Mesendoderm (in vitro differentiated cells): Measurements from ENCODE around the gene ATP8A2.

Experiments
- DNase-seq: peaks from one replicate; pipeline ENCODE4 v3.0.0; 2013
- H2AK5ac ChIP-seq: 2 replicates; pipeline ENCODE4 v1.6.1; 2013; ENCODE audit warnings: low read length, inconsistent platforms
- H2BK120ac ChIP-seq: 2 replicates; pipeline ENCODE4 v1.6.1; 2013; ENCODE audit warnings: low read depth, mild to moderate bottlenecking, low read length, moderate library complexity, mixed read lengths
- H2BK15ac ChIP-seq: replicated peaks from 2 replicates; pipeline ENCODE4 v1.6.1; 2013; ENCODE audit warnings: low read depth, mild to moderate bottlenecking, moderate library complexity
- H2BK5ac ChIP-seq: 2 replicates; pipeline ENCODE4 v1.6.1; 2013; ENCODE audit warnings: low read length, inconsistent platforms
- H3K18ac ChIP-seq: 2 replicates; pipeline ENCODE4 v1.6.1; 2013; ENCODE audit warnings: mild to moderate bottlenecking, low read length, mixed read lengths
- H3K23ac ChIP-seq: one replicate; pipeline ENCODE4 v1.6.1; 2013; ENCODE audit warnings: low read length
- H3K27ac ChIP-seq: 2 replicates; pipeline ENCODE4 v1.5.1; 2013; ENCODE audit warnings: low read depth, mild to moderate bottlenecking, inconsistent platforms, low read length, moderate library complexity
- H3K27me3 ChIP-seq: 2 replicates; pipeline ENCODE4 v1.6.1; 2013; ENCODE audit warnings: low read length, control low read depth, mild to moderate bottlenecking, inconsistent platforms; ENCODE audit not compliant: insufficient read depth, poor library complexity
- H3K36me3 ChIP-seq: 2 replicates; pipeline ENCODE4 v1.6.1; 2013; ENCODE audit warnings: low read length, inconsistent platforms; ENCODE audit not compliant: control insufficient read depth, insufficient read depth
- H3K4ac ChIP-seq: one replicate; pipeline ENCODE4 v1.6.1; 2013; ENCODE audit warnings: low read depth, mild to moderate bottlenecking, low read length, moderate library complexity
- H3K4me1 ChIP-seq: 2 replicates; pipeline ENCODE4 v1.6.1; 2013; ENCODE audit warnings: low read depth, low read length, inconsistent platforms; ENCODE audit not compliant: control insufficient read depth
- H3K4me2 ChIP-seq: 2 replicates; pipeline ENCODE4 v1.6.1; 2013; ENCODE audit warnings: low read length
- H3K4me3 ChIP-seq: 2 replicates; pipeline ENCODE4 v1.5.1; 2013; ENCODE audit warnings: mild to moderate bottlenecking, low read length
- H3K56ac ChIP-seq: one replicate; pipeline ENCODE4 v1.6.1; 2013; ENCODE audit warnings: low read length
- H3K79me1 ChIP-seq: 2 replicates; pipeline ENCODE4 v1.6.1; 2013; ENCODE audit warnings: low read length, inconsistent platforms
- H3K79me2 ChIP-seq: 2 replicates; pipeline ENCODE4 v1.6.1; 2013; ENCODE audit warnings: mild to moderate bottlenecking, low read length; ENCODE audit not compliant: control insufficient read depth, insufficient read depth
- H3K9ac ChIP-seq: 2 replicates; pipeline ENCODE4 v1.6.1; 2013; ENCODE audit warnings: low read length, inconsistent platforms
- H4K5ac ChIP-seq: one replicate; pipeline ENCODE4 v1.6.1; 2013; ENCODE audit warnings: low read length
- H4K8ac ChIP-seq: one replicate; pipeline ENCODE4 v1.6.1; 2013; ENCODE audit warnings: low read depth, mild to moderate bottlenecking, control low read depth, low read length, moderate library complexity
- whole genome bisulfite sequencing: extraction: QIAGEN DNeasy Blood & Tissue Kit; methylation state at CpG from one replicate; pipeline ENCODE4 v1.1.7; 2013; ENCODE audit warnings: low lambda C conversion rate, missing lambda C conversion rate; ENCODE audit not compliant: insufficient coverage; ENCODE audit errors: extremely low coverage; 5-methylcytosine and 5-hydroxymethylcytosine counted together

The ATP8A2 gene

GRCh38 chr13:25384758-25385410 lies 13.1 kb downstream of the ATP8A2 start:
- Histone ChIP-seq H3K27me3 (no peaks in the 10 kb centered on the region), H2BK120ac (no peak overlapping the region), H3K56ac (no peak overlapping the region), H3K18ac (peak overlapping the region; percentile 60), H3K23ac (no peak overlapping the region), H2AK5ac (no peak overlapping the region), H2BK15ac (no peak overlapping the region), H3K36me3 (no peaks in the 10 kb centered on the region), H3K4ac (no peak overlapping the region), H3K9ac (no peak overlapping the region), H4K8ac (no peak overlapping the region), H3K4me2 (no peak overlapping the region), H3K27ac (no peak overlapping the region), H2BK5ac (no peak overlapping the region), H3K4me1 (no peaks in the 10 kb centered on the region), H3K4me3 (no peak overlapping the region), H3K79me1 (no peaks in the 10 kb centered on the region), H4K5ac (no peak overlapping the region), H3K79me2 (no peaks in the 10 kb centered on the region)
- WGBS, result no CpG with 5 or more reads among the region's 4 CpGs
- no peak for DNase-seq

DNA sequence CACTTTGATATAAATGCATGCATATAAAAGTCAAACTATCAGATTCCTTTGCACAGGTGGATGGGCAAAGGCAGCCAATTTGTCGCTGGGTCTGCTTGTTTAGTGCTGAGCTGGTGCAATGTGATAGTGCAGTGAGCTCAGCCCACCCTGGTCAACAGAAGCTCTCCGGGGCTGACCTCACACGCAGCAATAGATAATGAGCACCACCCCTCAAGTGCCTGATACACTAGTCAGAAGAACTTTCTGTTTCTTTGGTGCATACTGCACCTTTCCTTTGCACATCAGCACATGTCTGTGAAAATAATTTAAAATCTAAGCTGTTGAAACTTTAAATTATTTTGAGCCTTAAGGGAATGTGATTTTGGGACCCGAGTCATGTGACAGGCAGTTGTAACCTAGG lies 20.2 kb downstream of the ATP8A2 start:
- Histone ChIP-seq H3K4me2 (no peak overlapping the region), H3K4me3 (no peak overlapping the region), H3K79me1 (no peaks in the 10 kb centered on the region), H2BK15ac (no peak overlapping the region), H3K4ac (no peak overlapping the region), H3K9ac (no peak overlapping the region), H3K56ac (no peak overlapping the region), H2AK5ac (no peak overlapping the region), H4K5ac (no peak overlapping the region), H3K23ac (no peak overlapping the region), H3K79me2 (no peaks in the 10 kb centered on the region), H3K18ac (no peak overlapping the region), H3K27me3 (no peaks in the 10 kb centered on the region), H2BK120ac (no peak overlapping the region), H3K4me1 (no peaks in the 10 kb centered on the region), H2BK5ac (no peak overlapping the region), H3K36me3 (no peaks in the 10 kb centered on the region), H3K27ac (no peak overlapping the region), H4K8ac (no peak overlapping the region)
- DNase-seq, result no peak
- WGBS, result no CpG with 5 or more reads among the region's 4 CpGs

- no CpG with 5 or more reads among the region's 4 CpGs for WGBS
- no peak overlapping the region for H3K4me2 ChIP-seq
Measured at GRCh38 chr13:25394402-25395060, 22.8 kb downstream of the ATP8A2 start.

GRCh38 chr13:25397763-25398162 lies 26.0 kb downstream of the ATP8A2 start:
- Histone ChIP-seq H3K9ac (no peak overlapping the region), H4K5ac (no peak overlapping the region), H3K36me3 (no peaks in the 10 kb centered on the region), H3K27ac (peak overlapping the region; percentile 83), H3K4me3 (no peak overlapping the region), H2AK5ac (no peak overlapping the region), H3K4me2 (no peak overlapping the region), H3K4me1 (no peaks in the 10 kb centered on the region), H3K79me1 (no peaks in the 10 kb centered on the region), H2BK120ac (peak overlapping the region; percentile 68), H3K79me2 (no peaks in the 10 kb centered on the region), H3K27me3 (no peaks in the 10 kb centered on the region), H2BK5ac (peak overlapping the region; percentile 99), H3K18ac (no peak overlapping the region), H2BK15ac (no peak overlapping the region), H4K8ac (no peak overlapping the region), H3K56ac (peak overlapping the region; percentile 74), H3K23ac (no peak overlapping the region), H3K4ac (no peak overlapping the region)
- DNase-seq, result peak; percentile 93
- no CpG with 5 or more reads among the region's 1 CpG for WGBS

More at GRCh38 chr13:25394402-25395060, 22.8 kb downstream of the ATP8A2 start:
- H3K4me3 ChIP-seq, result no peak overlapping the region
- H2AK5ac ChIP-seq, result no peak overlapping the region
- H3K27ac ChIP-seq, result no peak overlapping the region
- no peak overlapping the region for H3K18ac ChIP-seq
- no peaks in the 10 kb centered on the region for H3K27me3 ChIP-seq
- no peaks in the 10 kb centered on the region for H3K4me1 ChIP-seq
- no peak overlapping the region for H4K8ac ChIP-seq
- H3K79me1 ChIP-seq, result no peaks in the 10 kb centered on the region
- no peak overlapping the region for H3K9ac ChIP-seq
- H3K23ac ChIP-seq, result no peak overlapping the region
- no peak overlapping the region for H2BK15ac ChIP-seq
- no peak for DNase-seq
- no peaks in the 10 kb centered on the region for H3K36me3 ChIP-seq
- no peak overlapping the region for H2BK5ac ChIP-seq
- no peaks in the 10 kb centered on the region for H3K79me2 ChIP-seq
- H4K5ac ChIP-seq, result no peak overlapping the region
- no peak overlapping the region for H2BK120ac ChIP-seq
- H3K56ac ChIP-seq, result no peak overlapping the region
- H3K4ac ChIP-seq, result no peak overlapping the region

GRCh38 chr13:25400925-25401324 lies 29.2 kb downstream of the ATP8A2 start:
- Histone ChIP-seq H3K4me2 (no peak overlapping the region), H3K56ac (peak overlapping the region; percentile 9), H2AK5ac (no peak overlapping the region), H3K36me3 (no peaks in the 10 kb centered on the region), H3K4ac (no peak overlapping the region), H3K27ac (no peak overlapping the region), H3K79me1 (no peaks in the 10 kb centered on the region), H2BK5ac (no peak overlapping the region), H3K79me2 (no peaks in the 10 kb centered on the region), H3K4me3 (no peak overlapping the region), H2BK120ac (no peak overlapping the region), H3K9ac (no peak overlapping the region), H2BK15ac (peak overlapping the region; percentile 48), H4K5ac (no peak overlapping the region), H4K8ac (no peak overlapping the region), H3K18ac (no peak overlapping the region), H3K4me1 (no peaks in the 10 kb centered on the region), H3K23ac (no peak overlapping the region), H3K27me3 (no peaks in the 10 kb centered on the region)
- no peak for DNase-seq
- WGBS, result no CpG with 5 or more reads among the region's 6 CpGs
